HFFc6 (cell line): ENCODE measurements around the gene OR2W3. TPM values are rescaled to one million over a fixed set of nuclear protein-coding genes. Genes with fewer than 3 reads are reported as not detected.
A peak's percentile ranks its signal among the peaks of the same experiment; 100 is the strongest.

ENCODE experiments used
- DNase-seq: peaks from one replicate; pipeline ENCODE4 v3.0.0-alpha.2; 2018
- H3K27ac Mint-ChIP-seq: 2 replicates; pipeline ENCODE4 v1.8.0; 2020; ENCODE audit warnings: mild to moderate bottlenecking, mixed read lengths
- H3K27me3 Mint-ChIP-seq: 2 replicates; pipeline ENCODE4 v1.8.0; 2021; ENCODE audit warnings: mild to moderate bottlenecking, moderate library complexity, mixed read lengths; ENCODE audit not compliant: insufficient read depth
- H3K36me3 Mint-ChIP-seq: 2 replicates; pipeline ENCODE4 v1.8.0; 2021; ENCODE audit warnings: low read depth, mixed read lengths
- H3K4me1 Mint-ChIP-seq: 2 replicates; pipeline ENCODE4 v1.8.0; 2020; ENCODE audit warnings: low read depth, mixed read lengths
- H3K4me3 Mint-ChIP-seq: 2 replicates; pipeline ENCODE4 v1.8.0; 2020; ENCODE audit warnings: mild to moderate bottlenecking, moderate library complexity, mixed read lengths
- H3K9me3 Mint-ChIP-seq: 2 replicates; pipeline ENCODE4 v1.8.0; 2020; ENCODE audit warnings: mild to moderate bottlenecking, mixed read lengths
- CTCF ChIP-seq: fragments of 200-600 bp; sonication (generic); IDR thresholded peaks from 2 replicates; pipeline ENCODE4 v1.5.0; 2021; ENCODE audit warnings: antibody characterized with exemption, mild to moderate bottlenecking
- total RNA-seq, 6 experiments: library from RNA; stranded (reverse); fragmentation: NEBNext Ultra II Directional; extraction: Animal tissue kit (Norgen Biotek cat#: 25700); gene quantifications; 2 replicates in 1 of 6; 3 replicates in 5 of 6; pipeline ENCODE4 v1.2.3, GENCODE V29; 2021

Gene OR2W3
- total RNA-seq, 6 experiments from 2014 or later = not detected

- peaks cover 37% of the 10 kb centered on the region for H3K9me3 Mint-ChIP-seq
- no peak overlapping the region for H3K27ac Mint-ChIP-seq
- no peaks in the 10 kb centered on the region; the same call in none of the 2 replicates for H3K27me3 Mint-ChIP-seq
- no peak for TF ChIP-seq CTCF
- peaks cover 6% of the 10 kb centered on the region; the same call in 1 of the 2 replicates for H3K4me1 Mint-ChIP-seq
- H3K36me3 Mint-ChIP-seq = peaks cover 7% of the 10 kb centered on the region; the same call in 1 of the 2 replicates
- no peak for DNase-seq
- H3K4me3 Mint-ChIP-seq = no peak overlapping the region
Measured at GRCh38 chr1:247855911-247856310, 39.5 kb upstream of the OR2W3 start.

- DNase-seq = no peak
- H3K27me3 Mint-ChIP-seq = no peaks in the 10 kb centered on the region; the same call in none of the 2 replicates
- peaks cover 7% of the 10 kb centered on the region; the same call in 1 of the 2 replicates for H3K36me3 Mint-ChIP-seq
- H3K9me3 Mint-ChIP-seq = peaks cover 37% of the 10 kb centered on the region
- peaks cover 6% of the 10 kb centered on the region; the same call in 1 of the 2 replicates for H3K4me1 Mint-ChIP-seq
- H3K4me3 Mint-ChIP-seq = no peak within 1 kb of the TSS
- H3K27ac Mint-ChIP-seq = no peak within 1 kb of the TSS
- TF ChIP-seq CTCF = no peak
Measured at GRCh38 chr1:247857069-247857984, 38.1 kb upstream of the OR2W3 start, which contains the start of gene TRIM58. TSS of gene TRIM58 (plus strand) at chr1:247857187. CDS start at chr1:247857247, 60 bp downstream.

- peaks cover 7% of the 10 kb centered on the region; the same call in 1 of the 2 replicates for H3K36me3 Mint-ChIP-seq
- H3K4me1 Mint-ChIP-seq = peaks cover 11% of the 10 kb centered on the region; the same call in 1 of the 2 replicates
- H3K9me3 Mint-ChIP-seq = peaks cover 33% of the 10 kb centered on the region
- no peaks in the 10 kb centered on the region; the same call in none of the 2 replicates for H3K27me3 Mint-ChIP-seq
- no peak overlapping the region for H3K4me3 Mint-ChIP-seq
- DNase-seq = no peak
- no peak overlapping the region for H3K27ac Mint-ChIP-seq
- no peak for TF ChIP-seq CTCF
Measured at GRCh38 chr1:247857985-247858619, 37.3 kb upstream of the OR2W3 start.

- no peak for DNase-seq
- peaks cover 12% of the 10 kb centered on the region; the same call in 1 of the 2 replicates for H3K4me1 Mint-ChIP-seq
- H3K27me3 Mint-ChIP-seq = no peaks in the 10 kb centered on the region; the same call in 1 of the 2 replicates
- H3K36me3 Mint-ChIP-seq = peaks cover 10% of the 10 kb centered on the region
- no peak for TF ChIP-seq CTCF
- peaks cover 19% of the 10 kb centered on the region for H3K9me3 Mint-ChIP-seq
- no peak overlapping the region for H3K4me3 Mint-ChIP-seq
- H3K27ac Mint-ChIP-seq = no peak overlapping the region
Measured at GRCh38 chr1:247862756-247863155, 32.6 kb upstream of the OR2W3 start.

- H3K27me3 Mint-ChIP-seq = no peaks in the 10 kb centered on the region; the same call in 1 of the 2 replicates
- H3K27ac Mint-ChIP-seq = peak overlapping the region; percentile 89; the same call in 1 of the 2 replicates
- no peak for DNase-seq
- TF ChIP-seq CTCF = no peak
- no peak overlapping the region for H3K4me3 Mint-ChIP-seq
- H3K36me3 Mint-ChIP-seq = peaks cover 5% of the 10 kb centered on the region
- H3K4me1 Mint-ChIP-seq = peaks cover 12% of the 10 kb centered on the region; the same call in 1 of the 2 replicates
- peaks cover 18% of the 10 kb centered on the region for H3K9me3 Mint-ChIP-seq
Measured at GRCh38 chr1:247864644-247865043, 30.7 kb upstream of the OR2W3 start.
